ENCODE results near the gene TKFC. TPM values are rescaled to one million over a fixed set of nuclear protein-coding genes. Genes with fewer than 3 reads are reported as not detected.

Gene TKFC
- total and polyA plus RNA-seq, 9 of the 15 experiments (the other 6 are each of a cell fraction or from before 2014, with no cell fraction given): 2.0 to 61.7 (median 28.5) TPM

- TF ChIP-seq ZNF512 (tag; IDR thresholded peaks at IDR 0.05): no peak
These were observed 45.8 kb downstream of the TKFC start (continued) for GRCh38 chr11:61378713-61379313.

GRCh38 chr11:61380884-61381283, 47.9 kb downstream of the TKFC start:
- H3K4me1 ChIP-seq (replicated peaks in 1 of 2; ENCODE audit: control insufficient read depth in 2 of 2, insufficient read depth in 2 of 2, low read length in 2 of 2): peaks cover 3 to 6% of the 10 kb centered on the region in 2 experiments; a peak in 2 of 5 replicates
- DNase-seq (ENCODE audit: extremely low read depth in 1 of 4, low spot score in 3 of 4) (no peak), FAIRE-seq (no peak), ATAC-seq (no peak)
- in situ Hi-C loops (cut with MboI) (no loop called here), intact Hi-C loops (cut with micrococcal nuclease) (no loop called here)
- H3K27me3 ChIP-seq (ENCODE audit: control insufficient read depth in 2 of 2, insufficient read depth in 2 of 2, low read length in 2 of 2): no peaks in the 10 kb centered on the region
- H3K9ac ChIP-seq (ENCODE audit: insufficient read depth in 1 of 2, low read depth in 2 of 2, low read length in 2 of 2): no peak overlapping the region
- ChIA-PET CTCF (ENCODE audit: low intra/inter-chr PET ratio) (no interaction called here), POLR2A (interaction anchor here (0.7 to 1.1 kb wide), 3 partner anchors 13 to 19 kb away, joined by 3 to 4 read pairs (median 3); partner anchors contain the start of gene TMEM138)
- H2AFZ ChIP-seq (ENCODE audit: low read depth, low read length): no peak overlapping the region
- no peaks in the 10 kb centered on the region for H3K9me3 ChIP-seq (replicated peaks; ENCODE audit: control insufficient read depth, insufficient read depth, low read depth, low read length)
- no peak overlapping the region for H3K4me2 ChIP-seq (ENCODE audit: insufficient read depth, low read length)
- TF ChIP-seq JUN (IDR thresholded peaks at IDR 0.05; ENCODE audit: borderline replicate concordance, low read depth, low read length) (no peak), JUN (CRISPR knock-in tag; IDR thresholded peaks at IDR 0.05; ENCODE audit: borderline replicate concordance) (no peak), SMARCE1 (IDR thresholded peaks at IDR 0.05) (no peak)
- H3K9me1 ChIP-seq (ENCODE audit: control insufficient read depth, insufficient read depth, low read length): no peaks in the 10 kb centered on the region
- WGBS (ENCODE audit: insufficient coverage, low coverage, missing lambda C conversion rate): 95% methylated on average over 9 of the region's 9 CpGs
- H3K36me3 ChIP-seq (ENCODE audit: control insufficient read depth, insufficient read depth, low read length): peaks cover 3% of the 10 kb centered on the region; the same call in 1 of the 3 replicates
- no TSS peak for BruUV-seq (replicated peaks)
- H3K27ac ChIP-seq (ENCODE audit: extremely low read depth, low read depth, low read length): no peak overlapping the region
- no peaks in the 10 kb centered on the region for H4K20me1 ChIP-seq (replicated peaks; ENCODE audit: control insufficient read depth, insufficient read depth, low read length)
- no peaks in the 10 kb centered on the region for H3K79me2 ChIP-seq (ENCODE audit: control insufficient read depth, insufficient read depth, low read length)
- H3K4me3 ChIP-seq: no peak overlapping the region

All from K562 (cell line).